Mucosa of stomach (tissue), 1 donor: ENCODE data around the gene CCR2.

Experiments
- H3K27me3 ChIP-seq: one replicate; pipeline ENCODE4 v1.7.0; 2013; ENCODE audit warnings: mild to moderate bottlenecking, low read length; ENCODE audit not compliant: control insufficient read depth, insufficient read depth
- H3K36me3 ChIP-seq: one replicate; pipeline ENCODE4 v1.7.0; 2013; ENCODE audit warnings: low read length; ENCODE audit not compliant: control insufficient read depth, insufficient read depth
- H3K4me1 ChIP-seq: one replicate; pipeline ENCODE4 v1.7.0; 2013; ENCODE audit warnings: mild to moderate bottlenecking, low read length; ENCODE audit not compliant: control insufficient read depth, insufficient read depth
- H3K4me3 ChIP-seq: one replicate; pipeline ENCODE4 v1.7.0; 2013; ENCODE audit warnings: low read length
- H3K9ac ChIP-seq: one replicate; pipeline ENCODE4 v1.7.0; 2013; ENCODE audit warnings: mild to moderate bottlenecking, low read length, moderate library complexity
- H3K9me3 ChIP-seq: one replicate; pipeline ENCODE4 v1.7.0; 2013; ENCODE audit warnings: mild to moderate bottlenecking, low read length, moderate library complexity; ENCODE audit not compliant: control insufficient read depth
- donor health status: Pancreatic carcinoma.

The CCR2 gene

GRCh38 chr3:46335541-46335940, 18.4 kb upstream of the CCR2 start:
- Histone ChIP-seq H3K4me1 (peaks cover 11% of the 10 kb centered on the region), H3K4me3 (no peak overlapping the region), H3K9me3 (peaks cover 4% of the 10 kb centered on the region), H3K27me3 (no peaks in the 10 kb centered on the region), H3K36me3 (no peaks in the 10 kb centered on the region), H3K9ac (no peak overlapping the region)

DNA sequence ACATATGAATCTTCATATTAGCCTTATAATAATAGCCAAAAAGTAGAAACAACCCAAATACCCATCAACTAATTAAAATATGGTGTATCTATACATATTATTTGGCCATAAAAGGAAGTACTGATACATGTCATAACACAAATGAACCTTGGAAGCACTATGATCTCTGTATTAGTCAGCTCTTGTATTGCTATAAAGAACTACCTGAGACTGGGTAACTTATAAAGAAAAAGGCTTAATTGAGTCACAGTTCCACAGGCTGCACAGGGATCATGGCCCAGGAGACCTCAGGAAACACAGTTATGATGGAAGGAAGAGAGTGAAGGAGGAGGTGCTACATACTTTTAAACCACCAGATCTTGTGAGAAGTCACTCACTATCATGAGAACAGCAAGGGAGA, 16.0 kb upstream of the CCR2 start:
- Histone ChIP-seq H3K36me3 (no peaks in the 10 kb centered on the region), H3K9ac (no peak overlapping the region), H3K4me1 (peaks cover 11% of the 10 kb centered on the region), H3K4me3 (no peak overlapping the region), H3K9me3 (peaks cover 4% of the 10 kb centered on the region), H3K27me3 (no peaks in the 10 kb centered on the region)

DNA sequence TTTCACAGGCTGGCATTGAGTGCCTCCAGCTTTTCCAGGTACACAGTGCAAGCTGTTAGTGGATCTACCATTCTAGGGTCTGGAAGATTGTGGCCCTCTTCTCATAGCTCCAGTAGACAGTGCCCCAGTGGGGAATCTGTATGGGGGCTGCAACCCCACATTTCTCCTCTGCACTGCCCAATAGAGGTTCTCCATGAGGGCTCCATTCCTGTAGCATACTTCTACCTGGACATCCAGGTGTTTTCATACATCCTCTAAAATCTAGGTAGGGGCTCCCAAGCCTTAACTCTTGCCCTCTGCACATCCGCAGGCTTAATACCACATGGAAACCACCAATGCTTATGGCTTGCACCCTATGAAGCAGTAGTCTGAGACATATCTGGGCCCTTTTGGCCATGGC, 15.1 kb upstream of the CCR2 start:
- Histone ChIP-seq H3K27me3 (no peaks in the 10 kb centered on the region), H3K4me1 (peaks cover 11% of the 10 kb centered on the region), H3K4me3 (no peak overlapping the region), H3K9me3 (peaks cover 4% of the 10 kb centered on the region), H3K36me3 (no peaks in the 10 kb centered on the region), H3K9ac (no peak overlapping the region)

DNA sequence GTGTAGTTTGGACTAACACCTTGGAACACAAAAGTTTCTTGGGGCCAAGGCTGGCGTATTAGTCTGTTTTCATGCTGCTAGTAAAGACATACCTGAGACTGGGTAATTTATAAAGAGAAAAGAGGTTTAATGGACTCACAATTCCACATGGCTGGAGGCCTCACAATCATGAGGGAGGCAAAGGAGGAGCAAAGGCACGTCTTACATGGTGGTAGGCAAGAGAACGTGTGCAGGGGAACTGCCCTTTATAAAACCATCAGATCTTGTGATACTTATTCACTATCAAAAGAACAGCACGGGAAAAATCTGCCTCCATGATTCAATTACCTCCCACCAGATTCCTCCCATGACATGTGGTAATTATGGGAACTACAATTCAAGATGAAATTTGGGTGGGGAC, 9.4 kb upstream of the CCR2 start:
- Histone ChIP-seq H3K4me3 (no peak overlapping the region), H3K9ac (no peak overlapping the region), H3K27me3 (peaks cover 8% of the 10 kb centered on the region), H3K9me3 (no peaks in the 10 kb centered on the region), H3K36me3 (no peaks in the 10 kb centered on the region), H3K4me1 (no peaks in the 10 kb centered on the region)

- H3K36me3 ChIP-seq: no peaks in the 10 kb centered on the region
- H3K4me1 ChIP-seq: no peaks in the 10 kb centered on the region
- no peak overlapping the region for H3K9ac ChIP-seq
- H3K27me3 ChIP-seq: peaks cover 17% of the 10 kb centered on the region
- no peak overlapping the region for H3K4me3 ChIP-seq
- no peaks in the 10 kb centered on the region for H3K9me3 ChIP-seq
Measured at GRCh38 chr3:46348823-46349482, 5.0 kb upstream of the CCR2 start.

- no peaks in the 10 kb centered on the region for H3K36me3 ChIP-seq
- peaks cover 17% of the 10 kb centered on the region for H3K27me3 ChIP-seq
- H3K4me3 ChIP-seq: no peak overlapping the region
- H3K4me1 ChIP-seq: no peaks in the 10 kb centered on the region
- no peak overlapping the region for H3K9ac ChIP-seq
- H3K9me3 ChIP-seq: no peaks in the 10 kb centered on the region
Measured at GRCh38 chr3:46349484-46350261, 4.2 kb upstream of the CCR2 start.

DNA sequence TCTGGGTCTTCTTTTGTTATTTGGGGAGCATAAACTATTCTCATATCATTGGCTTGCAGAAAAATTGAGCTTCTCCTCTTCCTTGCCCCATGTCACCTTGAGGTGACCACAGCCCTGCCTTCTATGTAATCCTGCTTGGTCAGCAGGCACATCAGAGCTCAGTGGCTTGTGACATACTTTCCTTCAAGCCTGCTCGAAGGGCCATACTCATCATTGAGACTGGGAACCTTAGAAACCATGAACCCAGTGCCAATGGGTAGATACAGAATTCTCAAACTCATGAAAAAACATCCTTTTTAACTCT, 3.7 kb upstream of the CCR2 start:
- Histone ChIP-seq H3K27me3 (peaks cover 17% of the 10 kb centered on the region), H3K9ac (no peak overlapping the region), H3K9me3 (no peaks in the 10 kb centered on the region), H3K36me3 (no peaks in the 10 kb centered on the region), H3K4me3 (no peak overlapping the region), H3K4me1 (no peaks in the 10 kb centered on the region)

- H3K36me3 ChIP-seq: no peaks in the 10 kb centered on the region
- no peaks in the 10 kb centered on the region for H3K4me1 ChIP-seq
- peaks cover 17% of the 10 kb centered on the region for H3K27me3 ChIP-seq
- H3K9ac ChIP-seq: no peak overlapping the region
- no peak overlapping the region for H3K4me3 ChIP-seq
- no peaks in the 10 kb centered on the region for H3K9me3 ChIP-seq
Measured at GRCh38 chr3:46351646-46352045, 2.3 kb upstream of the CCR2 start.

GRCh38 chr3:46353090-46353489, 821 bp upstream of the CCR2 start:
- Histone ChIP-seq H3K27me3 (peaks cover 17% of the 10 kb centered on the region), H3K4me1 (no peaks in the 10 kb centered on the region), H3K9me3 (no peaks in the 10 kb centered on the region)

DNA sequence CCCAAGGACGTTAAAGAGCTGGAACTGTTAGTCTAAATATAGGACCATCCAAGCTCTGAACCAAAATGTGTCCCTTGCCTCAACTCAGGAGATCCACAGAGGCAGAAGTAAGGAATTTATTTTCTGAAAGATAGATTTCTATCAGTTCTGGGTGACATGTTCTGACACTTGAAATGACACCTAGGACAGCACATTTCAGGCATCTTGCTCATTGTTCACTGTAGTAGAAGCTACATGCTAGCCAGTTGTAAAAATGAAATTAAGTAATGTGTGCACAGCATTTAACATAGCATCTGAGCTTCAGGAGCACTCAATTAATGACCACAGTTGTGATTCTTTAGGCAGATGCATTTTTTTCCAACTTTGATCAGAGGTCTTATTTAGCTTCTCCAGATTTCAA, 567 bp downstream of the CCR2 start:
- no peaks in the 10 kb centered on the region for H3K4me1 ChIP-seq
- H3K9ac ChIP-seq: no peak overlapping the region
- no peaks in the 10 kb centered on the region for H3K9me3 ChIP-seq
- peaks cover 9% of the 10 kb centered on the region for H3K27me3 ChIP-seq
- H3K4me3 ChIP-seq: no peak overlapping the region
- H3K36me3 ChIP-seq: no peaks in the 10 kb centered on the region

More at GRCh38 chr3:46353090-46353489, 821 bp upstream of the CCR2 start:
- no peak overlapping the region for H3K9ac ChIP-seq
- no peaks in the 10 kb centered on the region for H3K36me3 ChIP-seq
- H3K4me3 ChIP-seq: no peak overlapping the region

GRCh38 chr3:46354984-46355383, 1.1 kb downstream of the CCR2 start:
- H3K27me3 ChIP-seq: peaks cover 9% of the 10 kb centered on the region
- no peaks in the 10 kb centered on the region for H3K9me3 ChIP-seq
- H3K4me1 ChIP-seq: no peaks in the 10 kb centered on the region
- H3K36me3 ChIP-seq: no peaks in the 10 kb centered on the region
- H3K4me3 ChIP-seq: no peak overlapping the region
- no peak overlapping the region for H3K9ac ChIP-seq

GRCh38 chr3:46356276-46356675, 2.4 kb downstream of the CCR2 start:
- H3K9me3 ChIP-seq: no peaks in the 10 kb centered on the region
- H3K4me1 ChIP-seq: no peaks in the 10 kb centered on the region

More at GRCh38 chr3:46356276-46356675, 2.4 kb downstream of the CCR2 start:
- H3K36me3 ChIP-seq: no peaks in the 10 kb centered on the region
- no peak overlapping the region for H3K4me3 ChIP-seq
- peaks cover 9% of the 10 kb centered on the region for H3K27me3 ChIP-seq
- H3K9ac ChIP-seq: no peak overlapping the region
